ENCODE measurements around the gene PDE8B.

DNA sequence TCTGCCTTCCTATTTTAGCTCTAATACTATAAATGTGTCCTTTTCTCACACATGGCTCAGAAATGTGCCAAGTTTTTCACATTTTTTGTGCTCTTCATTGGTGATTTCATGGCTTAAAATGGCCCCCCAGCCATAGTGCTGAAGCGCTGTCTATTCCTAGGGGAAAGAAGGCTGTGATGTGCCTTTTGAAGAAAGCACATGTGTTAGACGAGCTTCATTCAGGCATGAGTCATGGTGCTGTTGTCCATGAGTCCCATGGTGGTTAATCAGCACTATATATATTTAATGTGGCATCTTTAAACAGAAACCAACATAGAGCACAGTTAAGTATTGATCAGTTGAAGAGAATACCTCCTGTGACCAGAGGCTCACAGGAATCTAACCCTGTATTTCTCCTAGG lies 55.8 kb downstream of the PDE8B start:
- TF ChIP-seq, protein P1, sequence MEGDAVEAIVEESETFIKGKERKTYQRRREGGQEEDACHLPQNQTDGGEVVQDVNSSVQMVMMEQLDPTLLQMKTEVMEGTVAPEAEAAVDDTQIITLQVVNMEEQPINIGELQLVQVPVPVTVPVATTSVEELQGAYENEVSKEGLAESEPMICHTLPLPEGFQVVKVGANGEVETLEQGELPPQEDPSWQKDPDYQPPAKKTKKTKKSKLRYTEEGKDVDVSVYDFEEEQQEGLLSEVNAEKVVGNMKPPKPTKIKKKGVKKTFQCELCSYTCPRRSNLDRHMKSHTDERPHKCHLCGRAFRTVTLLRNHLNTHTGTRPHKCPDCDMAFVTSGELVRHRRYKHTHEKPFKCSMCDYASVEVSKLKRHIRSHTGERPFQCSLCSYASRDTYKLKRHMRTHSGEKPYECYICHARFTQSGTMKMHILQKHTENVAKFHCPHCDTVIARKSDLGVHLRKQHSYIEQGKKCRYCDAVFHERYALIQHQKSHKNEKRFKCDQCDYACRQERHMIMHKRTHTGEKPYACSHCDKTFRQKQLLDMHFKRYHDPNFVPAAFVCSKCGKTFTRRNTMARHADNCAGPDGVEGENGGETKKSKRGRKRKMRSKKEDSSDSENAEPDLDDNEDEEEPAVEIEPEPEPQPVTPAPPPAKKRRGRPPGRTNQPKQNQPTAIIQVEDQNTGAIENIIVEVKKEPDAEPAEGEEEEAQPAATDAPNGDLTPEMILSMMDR (IDR thresholded peaks at IDR 0.05) = no peak
- no peak for TF ChIP-seq EZH2 (IDR thresholded peaks at IDR 0.05; ENCODE audit: borderline replicate concordance, insufficient read depth, low read depth, low read length, poor library complexity, severe bottlenecking)
